WTC11 (cell line): ENCODE data around the gene SYCE1L. TPM values are rescaled to one million over a fixed set of nuclear protein-coding genes. Genes with fewer than 3 reads are reported as not detected.
A peak's percentile ranks its signal among the peaks of the same experiment; 100 is the strongest.

Experiments used
- ATAC-seq: fragments of 200-7000 bp; cut with Tn5 transposase; 2 replicates; pipeline ENCODE4 v1.10.0; 2021; ENCODE audit warnings: mild to moderate bottlenecking, moderate library complexity
- CTCF ChIA-PET: fragments of 300-600 bp; sonication (Branson Sonifier 250); formaldehyde crosslinking; loops from one replicate; lab custom pipeline; 2021; ENCODE audit warnings: antibody characterized with exemption; lab: Charles Lee
- POLR2A ChIA-PET: fragments of 350-600 bp; sonication (Branson Sonifier 250); formaldehyde crosslinking; loops from one replicate; lab custom pipeline; 2021; ENCODE audit warnings: antibody characterized with exemption; lab: Charles Lee
- DNase-seq: peaks from one replicate; pipeline ENCODE4 v3.0.0; 2021; ENCODE audit warnings: low spot score
- H3K27ac Mint-ChIP-seq: 2 replicates; pipeline ENCODE4 v1.8.0; 2021; ENCODE audit warnings: mixed read lengths
- H3K27me3 Mint-ChIP-seq: 2 replicates; pipeline ENCODE4 v1.8.0; 2021; ENCODE audit warnings: low read depth, mild to moderate bottlenecking, moderate library complexity, mixed read lengths
- H3K36me3 Mint-ChIP-seq: 2 replicates; pipeline ENCODE4 v1.8.0; 2021; ENCODE audit warnings: mixed read lengths
- H3K4me1 Mint-ChIP-seq: 2 replicates; pipeline ENCODE4 v1.8.0; 2022; ENCODE audit warnings: mixed read lengths
- H3K4me3 Mint-ChIP-seq: 2 replicates; pipeline ENCODE4 v1.8.0; 2021; ENCODE audit warnings: mild to moderate bottlenecking, moderate library complexity, mixed read lengths
- H3K9me3 Mint-ChIP-seq: 2 replicates; pipeline ENCODE4 v1.8.0; 2021; ENCODE audit warnings: mixed read lengths
- AR ChIP-seq: fragments of 250-450 bp; sonication (Bioruptor Pico); IDR thresholded peaks from 2 replicates; pipeline ENCODE4 v1.9.0; 2021; ENCODE audit warnings: mild to moderate bottlenecking
- ATF1 ChIP-seq: sonication (generic); formaldehyde crosslinking; IDR thresholded peaks from 2 replicates; pipeline ENCODE4 v1.8.1; 2023; ENCODE audit warnings: mild to moderate bottlenecking, moderate library complexity, missing genetic modification reagents
- GABPB1 ChIP-seq: sonication (generic); formaldehyde crosslinking; IDR thresholded peaks from 2 replicates; pipeline ENCODE4 v1.8.1; 2023; ENCODE audit warnings: mild to moderate bottlenecking, missing genetic modification reagents
- GTF2I ChIP-seq: fragments of 250-450 bp; sonication (Bioruptor Pico); conservative IDR thresholded peaks from 2 replicates; pipeline ENCODE4 v1.4.0; 2021; ENCODE audit warnings: mild to moderate bottlenecking
- IRF1 ChIP-seq: sonication (generic); formaldehyde crosslinking; IDR thresholded peaks from 2 replicates; pipeline ENCODE4 v1.8.0; 2023; ENCODE audit warnings: missing genetic modification reagents
- IRF2 ChIP-seq: sonication (generic); formaldehyde crosslinking; IDR thresholded peaks from 2 replicates; pipeline ENCODE4 v1.8.0; 2022; ENCODE audit warnings: low read depth, missing genetic modification reagents, borderline replicate concordance
- KAT7 ChIP-seq: sonication (generic); formaldehyde crosslinking; IDR thresholded peaks from 2 replicates; pipeline ENCODE4 v1.8.1; 2023; ENCODE audit warnings: missing genetic modification reagents, mild to moderate bottlenecking, borderline replicate concordance
- MYBL2 ChIP-seq: sonication (generic); formaldehyde crosslinking; IDR thresholded peaks from 2 replicates; pipeline ENCODE4 v1.8.1; 2023; ENCODE audit warnings: mild to moderate bottlenecking, moderate library complexity, missing genetic modification reagents
- NFE2L1 ChIP-seq: sonication (generic); formaldehyde crosslinking; IDR thresholded peaks from 2 replicates; pipeline ENCODE4 v1.8.1; 2023; ENCODE audit warnings: missing genetic modification reagents
- NFYB ChIP-seq: sonication (generic); formaldehyde crosslinking; conservative IDR thresholded peaks from 2 replicates; pipeline ENCODE4 v1.8.0; 2022; ENCODE audit warnings: low read depth, missing genetic modification reagents
- NR3C1 ChIP-seq: sonication (generic); formaldehyde crosslinking; conservative IDR thresholded peaks from 2 replicates; pipeline ENCODE4 v1.8.1; 2023; ENCODE audit warnings: low read depth, mild to moderate bottlenecking, missing genetic modification reagents
- SMAD3 ChIP-seq: sonication (generic); formaldehyde crosslinking; IDR thresholded peaks from 2 replicates; pipeline ENCODE4 v1.8.0; 2022; ENCODE audit warnings: missing genetic modification reagents, mild to moderate bottlenecking, borderline replicate concordance
- ZNF219 ChIP-seq: sonication (generic); formaldehyde crosslinking; IDR thresholded peaks from 2 replicates; pipeline ENCODE4 v1.8.0; 2023; ENCODE audit warnings: missing genetic modification reagents, mild to moderate bottlenecking, borderline replicate concordance
- ZNF416 ChIP-seq: fragments of 250-450 bp; sonication (Bioruptor Pico); IDR thresholded peaks from 2 replicates; pipeline ENCODE4 v1.9.0; 2021; ENCODE audit warnings: mild to moderate bottlenecking, inconsistent platforms
- ZNF425 ChIP-seq: fragments of 250-450 bp; sonication (Bioruptor Pico); conservative IDR thresholded peaks from 2 replicates; pipeline ENCODE4 v1.9.0; 2021; ENCODE audit warnings: mild to moderate bottlenecking
- total RNA-seq: library from RNA; stranded (reverse); gene quantifications from 3 replicates; pipeline ENCODE4 v1.2.3, GENCODE V29; 2021
- TF ChIP-seq, protein P1 (sequence below): sonication (generic); formaldehyde crosslinking; IDR thresholded peaks from 2 replicates; pipeline ENCODE4 v1.8.0; 2022; ENCODE audit warnings: mild to moderate bottlenecking, missing genetic modification reagents
- TF ChIP-seq, protein P2 (sequence below): sonication (generic); formaldehyde crosslinking; IDR thresholded peaks from 2 replicates; pipeline ENCODE4 v1.8.1; 2022; ENCODE audit warnings: mild to moderate bottlenecking, moderate library complexity, missing genetic modification reagents
- TF ChIP-seq, protein P3 (sequence below): sonication (generic); formaldehyde crosslinking; IDR thresholded peaks from 2 replicates; pipeline ENCODE4 v1.8.1; 2022; ENCODE audit warnings: low read depth, mild to moderate bottlenecking, moderate library complexity, missing genetic modification reagents, borderline replicate concordance
- TF ChIP-seq, protein P4 (sequence below): fragments of 200-600 bp; IDR thresholded peaks from 2 replicates; pipeline ENCODE4 v1.8.0; 2022; ENCODE audit warnings: antibody characterized with exemption

The SYCE1L gene
- total RNA-seq, 1 experiment from 2014 or later = 7.0 TPM

- H3K9me3 Mint-ChIP-seq = peaks cover 30% of the 10 kb centered on the region
- no peaks in the 10 kb centered on the region; the same call in 1 of the 2 replicates for H3K27me3 Mint-ChIP-seq
- ChIA-PET CTCF (interaction anchor here (0.9 to 2.4 kb wide), 10 partner anchors 11 to 1369 kb away, joined by 3 to 6 read pairs (median 4); no protein-coding TSS in a partner anchor), POLR2A (no interaction called here)
- TF ChIP-seq IRF2 (CRISPR knock-in tag) (no peak), KAT7 (CRISPR knock-in tag) (no peak), AR (CRISPR knock-in tag) (no peak), ZNF425 (CRISPR knock-in tag) (no peak), IRF1 (no peak), ATF1 (no peak), NFYB (CRISPR knock-in tag) (no peak), GABPB1 (CRISPR knock-in tag) (no peak), NFE2L1 (CRISPR knock-in tag) (no peak), NR3C1 (CRISPR knock-in tag) (no peak), GTF2I (no peak), ZNF416 (CRISPR knock-in tag) (no peak), ZNF219 (no peak)
- TF ChIP-seq, protein P1, sequence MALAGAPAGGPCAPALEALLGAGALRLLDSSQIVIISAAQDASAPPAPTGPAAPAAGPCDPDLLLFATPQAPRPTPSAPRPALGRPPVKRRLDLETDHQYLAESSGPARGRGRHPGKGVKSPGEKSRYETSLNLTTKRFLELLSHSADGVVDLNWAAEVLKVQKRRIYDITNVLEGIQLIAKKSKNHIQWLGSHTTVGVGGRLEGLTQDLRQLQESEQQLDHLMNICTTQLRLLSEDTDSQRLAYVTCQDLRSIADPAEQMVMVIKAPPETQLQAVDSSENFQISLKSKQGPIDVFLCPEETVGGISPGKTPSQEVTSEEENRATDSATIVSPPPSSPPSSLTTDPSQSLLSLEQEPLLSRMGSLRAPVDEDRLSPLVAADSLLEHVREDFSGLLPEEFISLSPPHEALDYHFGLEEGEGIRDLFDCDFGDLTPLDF (CRISPR knock-in tag) = no peak
- TF ChIP-seq, protein P2, sequence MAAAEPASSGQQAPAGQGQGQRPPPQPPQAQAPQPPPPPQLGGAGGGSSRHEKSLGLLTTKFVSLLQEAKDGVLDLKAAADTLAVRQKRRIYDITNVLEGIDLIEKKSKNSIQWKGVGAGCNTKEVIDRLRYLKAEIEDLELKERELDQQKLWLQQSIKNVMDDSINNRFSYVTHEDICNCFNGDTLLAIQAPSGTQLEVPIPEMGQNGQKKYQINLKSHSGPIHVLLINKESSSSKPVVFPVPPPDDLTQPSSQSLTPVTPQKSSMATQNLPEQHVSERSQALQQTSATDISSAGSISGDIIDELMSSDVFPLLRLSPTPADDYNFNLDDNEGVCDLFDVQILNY (CRISPR knock-in tag) = no peak
- no peak for ATAC-seq
- no peak overlapping the region for H3K4me3 Mint-ChIP-seq
- H3K27ac Mint-ChIP-seq = no peak overlapping the region
- H3K4me1 Mint-ChIP-seq = no peaks in the 10 kb centered on the region
- no peaks in the 10 kb centered on the region for H3K36me3 Mint-ChIP-seq
- no peak for DNase-seq
Observed at GRCh38 chr16:77170805-77171204, 28.4 kb upstream of the SYCE1L start.

DNA sequence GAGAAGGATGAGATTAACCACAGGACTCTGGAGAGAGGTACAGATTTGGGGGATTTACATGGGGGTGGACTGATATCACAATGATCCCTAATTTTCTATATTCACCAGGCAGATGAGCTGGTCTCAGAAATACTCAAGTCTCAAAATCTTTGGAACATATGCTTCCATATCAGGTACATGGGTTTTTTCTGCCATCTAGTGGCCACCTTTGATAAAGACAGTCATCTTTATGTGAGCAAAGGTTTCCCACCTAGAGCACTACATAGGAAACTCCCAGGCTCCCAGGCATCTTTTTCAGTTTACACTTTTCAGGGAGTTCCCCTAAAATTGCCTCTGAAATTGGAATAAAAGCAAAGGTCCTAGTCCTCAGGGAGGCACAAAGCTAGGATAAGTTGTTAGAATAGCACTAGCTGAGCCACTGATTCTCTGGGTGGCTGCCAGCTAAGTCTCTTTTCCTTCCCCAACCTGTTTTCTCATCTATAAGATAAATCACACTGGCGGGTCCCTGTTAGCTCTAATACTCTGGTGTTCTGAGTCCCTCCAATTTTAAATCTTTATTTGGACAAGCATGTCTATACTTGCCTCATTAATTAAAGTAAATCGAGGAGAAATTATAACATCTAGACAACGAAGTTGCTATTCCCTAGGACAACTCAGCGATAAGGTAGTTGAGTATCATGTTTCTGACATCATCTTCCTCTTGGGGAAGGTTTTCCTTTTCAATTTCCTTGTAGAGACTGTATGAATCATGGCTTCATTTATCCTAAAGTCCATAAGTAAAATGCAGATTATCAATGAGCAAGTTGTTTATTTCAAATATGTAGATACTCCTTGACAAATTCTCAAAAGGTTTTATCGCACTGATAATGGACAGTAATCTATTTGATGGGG lies 27.2 kb upstream of the SYCE1L start:
- DNase-seq (no peak), ATAC-seq (peak; percentile 67)

More for the DNA sequence above, 27.2 kb upstream of the SYCE1L start:
- Mint-ChIP-seq H3K4me1 (no peaks in the 10 kb centered on the region), H3K9me3 (peaks cover 28% of the 10 kb centered on the region), H3K27ac (no peak overlapping the region), H3K36me3 (no peaks in the 10 kb centered on the region), H3K4me3 (no peak overlapping the region), H3K27me3 (no peaks in the 10 kb centered on the region; the same call in 1 of the 2 replicates)
- ChIA-PET CTCF (interaction anchor here (0.5 to 2.4 kb wide), 16 partner anchors 8 to 1444 kb away, joined by 3 to 6 read pairs (median 4); no protein-coding TSS in a partner anchor), POLR2A (no interaction called here)
- TF ChIP-seq GABPB1 (CRISPR knock-in tag) (no peak), MYBL2 (CRISPR knock-in tag) (no peak), SMAD3 (CRISPR knock-in tag) (no peak)
- TF ChIP-seq, protein P3, sequence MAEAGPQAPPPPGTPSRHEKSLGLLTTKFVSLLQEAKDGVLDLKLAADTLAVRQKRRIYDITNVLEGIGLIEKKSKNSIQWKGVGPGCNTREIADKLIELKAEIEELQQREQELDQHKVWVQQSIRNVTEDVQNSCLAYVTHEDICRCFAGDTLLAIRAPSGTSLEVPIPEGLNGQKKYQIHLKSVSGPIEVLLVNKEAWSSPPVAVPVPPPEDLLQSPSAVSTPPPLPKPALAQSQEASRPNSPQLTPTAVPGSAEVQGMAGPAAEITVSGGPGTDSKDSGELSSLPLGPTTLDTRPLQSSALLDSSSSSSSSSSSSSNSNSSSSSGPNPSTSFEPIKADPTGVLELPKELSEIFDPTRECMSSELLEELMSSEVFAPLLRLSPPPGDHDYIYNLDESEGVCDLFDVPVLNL (CRISPR knock-in tag) = no peak
- TF ChIP-seq, protein P4, sequence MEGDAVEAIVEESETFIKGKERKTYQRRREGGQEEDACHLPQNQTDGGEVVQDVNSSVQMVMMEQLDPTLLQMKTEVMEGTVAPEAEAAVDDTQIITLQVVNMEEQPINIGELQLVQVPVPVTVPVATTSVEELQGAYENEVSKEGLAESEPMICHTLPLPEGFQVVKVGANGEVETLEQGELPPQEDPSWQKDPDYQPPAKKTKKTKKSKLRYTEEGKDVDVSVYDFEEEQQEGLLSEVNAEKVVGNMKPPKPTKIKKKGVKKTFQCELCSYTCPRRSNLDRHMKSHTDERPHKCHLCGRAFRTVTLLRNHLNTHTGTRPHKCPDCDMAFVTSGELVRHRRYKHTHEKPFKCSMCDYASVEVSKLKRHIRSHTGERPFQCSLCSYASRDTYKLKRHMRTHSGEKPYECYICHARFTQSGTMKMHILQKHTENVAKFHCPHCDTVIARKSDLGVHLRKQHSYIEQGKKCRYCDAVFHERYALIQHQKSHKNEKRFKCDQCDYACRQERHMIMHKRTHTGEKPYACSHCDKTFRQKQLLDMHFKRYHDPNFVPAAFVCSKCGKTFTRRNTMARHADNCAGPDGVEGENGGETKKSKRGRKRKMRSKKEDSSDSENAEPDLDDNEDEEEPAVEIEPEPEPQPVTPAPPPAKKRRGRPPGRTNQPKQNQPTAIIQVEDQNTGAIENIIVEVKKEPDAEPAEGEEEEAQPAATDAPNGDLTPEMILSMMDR = peak; percentile 74
